MM.1S (cell line): ENCODE results near the gene PRIMPOL.

Source experiments
- CTCF ChIP-seq: fragments of 300-600 bp; sonication (generic); IDR thresholded peaks from 2 replicates; pipeline ENCODE4 v1.5.1; 2016; ENCODE audit warnings: antibody characterized with exemption, low read length, mixed read lengths
- EZH2 ChIP-seq: fragments of 300-600 bp; sonication (generic); optimal IDR thresholded peaks from 2 replicates; pipeline ENCODE3; 2017; ENCODE audit warnings: low read depth, mild to moderate bottlenecking, antibody characterized with exemption, low read length, mixed read lengths
- EZH2phosphoT487 ChIP-seq: fragments of 300-600 bp; sonication (generic); IDR thresholded peaks from 2 replicates; pipeline ENCODE4 v1.6.1; 2018; ENCODE audit warnings: antibody characterized with exemption, low read length

- TF ChIP-seq CTCF = no peak
- TF ChIP-seq EZH2 = no peak
- no peak for TF ChIP-seq EZH2phosphoT487
Observed at GRCh38 chr4:184675821-184676492, 26.4 kb downstream of the PRIMPOL start.
